ENCODE measurements around the gene CCL4.
A peak's percentile ranks its signal among the peaks of the same experiment; 100 is the strongest.

DNA sequence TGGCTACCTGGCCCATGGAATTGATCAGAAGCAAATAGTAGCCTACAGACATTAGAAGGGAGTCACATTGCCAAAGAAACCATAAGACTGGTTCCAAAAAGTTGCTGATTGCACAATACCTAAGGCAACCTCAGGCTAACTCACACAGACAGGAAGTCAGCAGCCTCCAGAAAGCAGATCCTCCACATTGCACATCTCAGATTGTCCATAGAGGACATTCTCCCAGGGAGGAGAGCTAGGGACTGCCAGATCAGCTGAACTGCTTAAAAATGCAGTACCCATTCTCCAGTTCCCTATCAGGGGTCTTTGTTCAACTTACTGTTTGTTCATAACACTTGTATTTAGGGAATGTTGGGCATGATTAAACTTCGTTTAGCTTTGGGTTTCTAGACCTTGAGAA lies 17.9 kb upstream of the CCL4 start:
- TF ChIP-seq GABPA (IDR thresholded peaks at IDR 0.05 in 1 of 2, conservative IDR thresholded peaks at IDR 0.05 in 1 of 2) (peak; percentile 20 to 57), JUND (IDR thresholded peaks at IDR 0.05) (no peak)
- TF ChIP-seq, protein P1, sequence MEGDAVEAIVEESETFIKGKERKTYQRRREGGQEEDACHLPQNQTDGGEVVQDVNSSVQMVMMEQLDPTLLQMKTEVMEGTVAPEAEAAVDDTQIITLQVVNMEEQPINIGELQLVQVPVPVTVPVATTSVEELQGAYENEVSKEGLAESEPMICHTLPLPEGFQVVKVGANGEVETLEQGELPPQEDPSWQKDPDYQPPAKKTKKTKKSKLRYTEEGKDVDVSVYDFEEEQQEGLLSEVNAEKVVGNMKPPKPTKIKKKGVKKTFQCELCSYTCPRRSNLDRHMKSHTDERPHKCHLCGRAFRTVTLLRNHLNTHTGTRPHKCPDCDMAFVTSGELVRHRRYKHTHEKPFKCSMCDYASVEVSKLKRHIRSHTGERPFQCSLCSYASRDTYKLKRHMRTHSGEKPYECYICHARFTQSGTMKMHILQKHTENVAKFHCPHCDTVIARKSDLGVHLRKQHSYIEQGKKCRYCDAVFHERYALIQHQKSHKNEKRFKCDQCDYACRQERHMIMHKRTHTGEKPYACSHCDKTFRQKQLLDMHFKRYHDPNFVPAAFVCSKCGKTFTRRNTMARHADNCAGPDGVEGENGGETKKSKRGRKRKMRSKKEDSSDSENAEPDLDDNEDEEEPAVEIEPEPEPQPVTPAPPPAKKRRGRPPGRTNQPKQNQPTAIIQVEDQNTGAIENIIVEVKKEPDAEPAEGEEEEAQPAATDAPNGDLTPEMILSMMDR (IDR thresholded peaks at IDR 0.05; ENCODE audit: low read depth, low read length, missing input control), result no peak
- TF ChIP-seq, protein P2, sequence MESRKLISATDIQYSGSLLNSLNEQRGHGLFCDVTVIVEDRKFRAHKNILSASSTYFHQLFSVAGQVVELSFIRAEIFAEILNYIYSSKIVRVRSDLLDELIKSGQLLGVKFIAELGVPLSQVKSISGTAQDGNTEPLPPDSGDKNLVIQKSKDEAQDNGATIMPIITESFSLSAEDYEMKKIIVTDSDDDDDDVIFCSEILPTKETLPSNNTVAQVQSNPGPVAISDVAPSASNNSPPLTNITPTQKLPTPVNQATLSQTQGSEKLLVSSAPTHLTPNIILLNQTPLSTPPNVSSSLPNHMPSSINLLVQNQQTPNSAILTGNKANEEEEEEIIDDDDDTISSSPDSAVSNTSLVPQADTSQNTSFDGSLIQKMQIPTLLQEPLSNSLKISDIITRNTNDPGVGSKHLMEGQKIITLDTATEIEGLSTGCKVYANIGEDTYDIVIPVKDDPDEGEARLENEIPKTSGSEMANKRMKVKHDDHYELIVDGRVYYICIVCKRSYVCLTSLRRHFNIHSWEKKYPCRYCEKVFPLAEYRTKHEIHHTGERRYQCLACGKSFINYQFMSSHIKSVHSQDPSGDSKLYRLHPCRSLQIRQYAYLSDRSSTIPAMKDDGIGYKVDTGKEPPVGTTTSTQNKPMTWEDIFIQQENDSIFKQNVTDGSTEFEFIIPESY (IDR thresholded peaks at IDR 0.05), result no peak
- TF ChIP-seq, protein P3, sequence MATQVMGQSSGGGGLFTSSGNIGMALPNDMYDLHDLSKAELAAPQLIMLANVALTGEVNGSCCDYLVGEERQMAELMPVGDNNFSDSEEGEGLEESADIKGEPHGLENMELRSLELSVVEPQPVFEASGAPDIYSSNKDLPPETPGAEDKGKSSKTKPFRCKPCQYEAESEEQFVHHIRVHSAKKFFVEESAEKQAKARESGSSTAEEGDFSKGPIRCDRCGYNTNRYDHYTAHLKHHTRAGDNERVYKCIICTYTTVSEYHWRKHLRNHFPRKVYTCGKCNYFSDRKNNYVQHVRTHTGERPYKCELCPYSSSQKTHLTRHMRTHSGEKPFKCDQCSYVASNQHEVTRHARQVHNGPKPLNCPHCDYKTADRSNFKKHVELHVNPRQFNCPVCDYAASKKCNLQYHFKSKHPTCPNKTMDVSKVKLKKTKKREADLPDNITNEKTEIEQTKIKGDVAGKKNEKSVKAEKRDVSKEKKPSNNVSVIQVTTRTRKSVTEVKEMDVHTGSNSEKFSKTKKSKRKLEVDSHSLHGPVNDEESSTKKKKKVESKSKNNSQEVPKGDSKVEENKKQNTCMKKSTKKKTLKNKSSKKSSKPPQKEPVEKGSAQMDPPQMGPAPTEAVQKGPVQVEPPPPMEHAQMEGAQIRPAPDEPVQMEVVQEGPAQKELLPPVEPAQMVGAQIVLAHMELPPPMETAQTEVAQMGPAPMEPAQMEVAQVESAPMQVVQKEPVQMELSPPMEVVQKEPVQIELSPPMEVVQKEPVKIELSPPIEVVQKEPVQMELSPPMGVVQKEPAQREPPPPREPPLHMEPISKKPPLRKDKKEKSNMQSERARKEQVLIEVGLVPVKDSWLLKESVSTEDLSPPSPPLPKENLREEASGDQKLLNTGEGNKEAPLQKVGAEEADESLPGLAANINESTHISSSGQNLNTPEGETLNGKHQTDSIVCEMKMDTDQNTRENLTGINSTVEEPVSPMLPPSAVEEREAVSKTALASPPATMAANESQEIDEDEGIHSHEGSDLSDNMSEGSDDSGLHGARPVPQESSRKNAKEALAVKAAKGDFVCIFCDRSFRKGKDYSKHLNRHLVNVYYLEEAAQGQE (IDR thresholded peaks at IDR 0.05), result no peak
